H9 (cell line): ENCODE data around the gene DEPP1. TPM values are rescaled to one million over a fixed set of nuclear protein-coding genes. Genes with fewer than 3 reads are reported as not detected.

ENCODE experiments used
- DNase-seq: peaks from one replicate; pipeline ENCODE4 v3.0.0-alpha.2; 2017
- H2AFZ ChIP-seq: one replicate; pipeline ENCODE4 v1.6.1; 2013; ENCODE audit warnings: mild to moderate bottlenecking, low read length, control low read depth, moderate library complexity
- H2AK5ac ChIP-seq: 2 replicates; pipeline ENCODE4 v1.6.1; 2013; ENCODE audit warnings: low read length, control low read depth, mixed read lengths; ENCODE audit not compliant: insufficient read length
- H2BK120ac ChIP-seq: one replicate; pipeline ENCODE4 v1.6.1; 2013; ENCODE audit warnings: low read depth, mild to moderate bottlenecking, low read length, control low read depth, inconsistent platforms; ENCODE audit not compliant: poor library complexity, severe bottlenecking
- H2BK12ac ChIP-seq: 2 replicates; pipeline ENCODE4 v1.6.1; 2013; ENCODE audit warnings: low read length, control low read depth, mixed read lengths, low read depth; ENCODE audit not compliant: insufficient read length
- H2BK15ac ChIP-seq: 2 replicates; pipeline ENCODE4 v1.6.1; 2013; ENCODE audit warnings: low read depth, low read length, control low read depth
- H2BK20ac ChIP-seq: one replicate; pipeline ENCODE4 v1.6.1; 2013; ENCODE audit warnings: low read depth, mild to moderate bottlenecking, low read length, control low read depth, inconsistent platforms; ENCODE audit not compliant: poor library complexity, severe bottlenecking
- H2BK5ac ChIP-seq: 2 replicates; pipeline ENCODE4 v1.6.1; 2013; ENCODE audit warnings: low read length, control low read depth, mixed read lengths; ENCODE audit not compliant: insufficient read length
- H3K14ac ChIP-seq: 2 replicates; pipeline ENCODE4 v1.6.1; 2013; ENCODE audit warnings: low read length, control low read depth; ENCODE audit not compliant: insufficient read depth
- H3K18ac ChIP-seq: 2 replicates; pipeline ENCODE4 v1.6.1; 2013; ENCODE audit warnings: low read depth, mild to moderate bottlenecking, mixed read lengths, low read length, control low read depth; ENCODE audit not compliant: insufficient read length
- H3K23ac ChIP-seq: 2 replicates; pipeline ENCODE4 v1.6.1; 2013; ENCODE audit warnings: low read length, control low read depth, mixed read lengths, low read depth; ENCODE audit not compliant: insufficient read length
- H3K23me2 ChIP-seq: 2 replicates; pipeline ENCODE4 v1.6.1; 2013; ENCODE audit warnings: low read depth, mild to moderate bottlenecking, mixed read lengths, low read length, control low read depth; ENCODE audit not compliant: insufficient read length, poor library complexity, severe bottlenecking
- H3K27ac ChIP-seq: 2 replicates; pipeline ENCODE4 v1.5.1; 2013; ENCODE audit warnings: low read length, control low read depth, mixed read lengths, low read depth; ENCODE audit not compliant: insufficient read length
- H3K27me3 ChIP-seq: 2 replicates; pipeline ENCODE4 v1.6.1; 2013; ENCODE audit warnings: low read length, control low read depth, inconsistent platforms; ENCODE audit not compliant: insufficient read depth
- H3K4ac ChIP-seq: 2 replicates; pipeline ENCODE4 v1.6.1; 2013; ENCODE audit warnings: low read depth, mild to moderate bottlenecking, control low read depth, inconsistent platforms, low read length, moderate library complexity
- H3K4me1 ChIP-seq: 2 replicates; pipeline ENCODE4 v1.6.1; 2013; ENCODE audit warnings: low read length, control low read depth, inconsistent platforms; ENCODE audit not compliant: insufficient read depth
- H3K4me2 ChIP-seq: 2 replicates; pipeline ENCODE4 v1.6.1; 2013; ENCODE audit warnings: low read length, control low read depth, mixed read lengths; ENCODE audit not compliant: insufficient read length, insufficient read depth
- H3K56ac ChIP-seq: 2 replicates; pipeline ENCODE4 v1.6.1; 2013; ENCODE audit warnings: low read depth, mild to moderate bottlenecking, mixed read lengths, low read length, control low read depth; ENCODE audit not compliant: insufficient read length
- H3K79me1 ChIP-seq: 2 replicates; pipeline ENCODE4 v1.6.1; 2013; ENCODE audit warnings: low read depth, mild to moderate bottlenecking, moderate library complexity, low read length, control low read depth, inconsistent platforms; ENCODE audit not compliant: insufficient read depth, poor library complexity, severe bottlenecking
- H3K79me2 ChIP-seq: 2 replicates; pipeline ENCODE4 v1.6.1; 2013; ENCODE audit warnings: low read length, control low read depth, inconsistent platforms; ENCODE audit not compliant: insufficient read depth
- H3K9ac ChIP-seq: 2 replicates; pipeline ENCODE4 v1.6.1; 2013; ENCODE audit warnings: low read length, control low read depth, mixed read lengths; ENCODE audit not compliant: insufficient read length; ENCODE audit errors: extremely low read depth
- H3K9me3 ChIP-seq: one replicate; pipeline ENCODE4 v1.6.1; 2013; ENCODE audit warnings: low read depth, low read length, inconsistent platforms; ENCODE audit not compliant: control insufficient read depth
- H3T11ph ChIP-seq: one replicate; pipeline ENCODE4 v1.6.1; 2013; ENCODE audit warnings: mild to moderate bottlenecking, low read length, control low read depth, inconsistent platforms
- H4K20me1 ChIP-seq: one replicate; pipeline ENCODE4 v1.6.1; 2013; ENCODE audit not compliant: control insufficient read depth, insufficient read length, insufficient read depth
- H4K5ac ChIP-seq: 2 replicates; pipeline ENCODE4 v1.6.1; 2013; ENCODE audit warnings: low read depth, mild to moderate bottlenecking, mixed read lengths, low read length, control low read depth; ENCODE audit not compliant: insufficient read length
- H4K8ac ChIP-seq: replicated peaks from 2 replicates; pipeline ENCODE4 v1.6.1; 2013; ENCODE audit warnings: low read length, control low read depth, mixed read lengths, low read depth; ENCODE audit not compliant: insufficient read length
- H4K91ac ChIP-seq: 2 replicates; pipeline ENCODE4 v1.6.1; 2013; ENCODE audit warnings: low read depth, mild to moderate bottlenecking, moderate library complexity, mixed read lengths, low read length, control low read depth; ENCODE audit not compliant: insufficient read length
- H3K27ac Mint-ChIP-seq, 3 experiments: 2 replicates in 2 of 3; 3 replicates in 1 of 3; pipeline ENCODE4 v1.8.0; 2020 to 2021; ENCODE audit warnings: mixed read lengths in 3 of 3, mild to moderate bottlenecking in 1 of 3, moderate library complexity in 1 of 3
- H3K27me3 Mint-ChIP-seq: 2 replicates; pipeline ENCODE4 v1.8.0; 2021; ENCODE audit warnings: low read depth, mild to moderate bottlenecking, moderate library complexity, mixed read lengths
- H3K36me3 Mint-ChIP-seq, 3 experiments: 2 replicates in 2 of 3; 3 replicates in 1 of 3; pipeline ENCODE4 v1.8.0; 2020 to 2021; ENCODE audit warnings: low read depth in 3 of 3, mixed read lengths in 3 of 3; ENCODE audit not compliant: insufficient read depth in 1 of 3
- H3K4me1 Mint-ChIP-seq, 2 experiments: 2 replicates each; pipeline ENCODE4 v1.8.0; 2020; ENCODE audit warnings: mixed read lengths in 2 of 2
- H3K4me3 Mint-ChIP-seq, 2 experiments: 2 replicates in 1 of 2; 3 replicates in 1 of 2; pipeline ENCODE4 v1.8.0; 2020 to 2021; ENCODE audit warnings: mild to moderate bottlenecking in 2 of 2, mixed read lengths in 2 of 2, moderate library complexity in 1 of 2
- H3K9me3 Mint-ChIP-seq, 2 experiments: 2 replicates in 1 of 2; 3 replicates in 1 of 2; pipeline ENCODE4 v1.8.0; 2020; ENCODE audit warnings: mild to moderate bottlenecking in 2 of 2, mixed read lengths in 2 of 2, moderate library complexity in 1 of 2
- CTCF ChIP-seq: fragments of 200-600 bp; sonication (generic); conservative IDR thresholded peaks from 3 replicates; pipeline ENCODE4 v1.8.0; 2021; ENCODE audit warnings: antibody characterized with exemption, mild to moderate bottlenecking
- WGBS: extraction: QIAGEN DNeasy Blood & Tissue Kit; methylation state at CpG from one replicate; pipeline ENCODE4 v1.1.7; 2013; ENCODE audit warnings: missing lambda C conversion rate, low lambda C conversion rate, mixed read lengths; ENCODE audit not compliant: insufficient read length; ENCODE audit errors: extremely low coverage; 5-methylcytosine and 5-hydroxymethylcytosine counted together
- total RNA-seq: library from RNA; stranded (reverse); gene quantifications from 2 replicates; pipeline ENCODE4 v1.2.1, GENCODE V29; 2021

DEPP1 gene
- total RNA-seq, 1 experiment from 2014 or later, result 2.4 TPM

- H2BK12ac ChIP-seq, result no peak overlapping the region
Observed at GRCh38 chr10:44956226-44956625, 22.4 kb downstream of the DEPP1 start.

More at GRCh38 chr10:44956226-44956625, 22.4 kb downstream of the DEPP1 start:
- Histone ChIP-seq H3K79me1 (no peaks in the 10 kb centered on the region), H3K27ac (no peak overlapping the region), H4K20me1 (no peaks in the 10 kb centered on the region), H3K23me2 (peaks cover 11% of the 10 kb centered on the region), H3K9me3 (no peaks in the 10 kb centered on the region), H4K91ac (no peak overlapping the region), H3K79me2 (no peaks in the 10 kb centered on the region), H3K14ac (no peak overlapping the region), H3T11ph (no peak overlapping the region), H2BK15ac (no peak overlapping the region), H3K4me2 (no peak overlapping the region), H3K23ac (no peak overlapping the region), H4K8ac (no peak overlapping the region), H2BK120ac (no peak overlapping the region), H3K4ac (no peak overlapping the region), H2AK5ac (no peak overlapping the region), H3K27me3 (no peaks in the 10 kb centered on the region), H3K9ac (no peak overlapping the region), H3K56ac (no peak overlapping the region), H2AFZ (no peak overlapping the region), H3K4me1 (peaks cover 15% of the 10 kb centered on the region), H2BK20ac (no peak overlapping the region), H4K5ac (no peak overlapping the region), H2BK5ac (no peak overlapping the region), H3K18ac (no peak overlapping the region)
- peak overlapping the region in 1 of 3 experiments; percentile 4; a peak in 2 of 7 replicates for H3K27ac Mint-ChIP-seq
- WGBS, result no CpG with 5 or more reads among the region's 4 CpGs
- no peak for TF ChIP-seq CTCF
- H3K27me3 Mint-ChIP-seq, result peaks cover 12% of the 10 kb centered on the region
- H3K4me1 Mint-ChIP-seq, result peaks cover 38% of the 10 kb centered on the region in 2 experiments
- no peaks in the 10 kb centered on the region for H3K9me3 Mint-ChIP-seq
- H3K36me3 Mint-ChIP-seq, result peaks cover 5 to 18% (median 9%) of the 10 kb centered on the region in 3 experiments; a peak in 6 of 7 replicates
- H3K4me3 Mint-ChIP-seq, result no peak overlapping the region
- DNase-seq, result peak; percentile 5
